GM18870 (cell line): ENCODE data around the gene XRCC4.

Experiments used
- ATAC-seq: cut with Tn5 transposase; IDR thresholded peaks from one replicate; pipeline ENCODE4 v1.9.1; 2021; ENCODE audit warnings: moderate library complexity; ENCODE audit not compliant: unreplicated experiment

XRCC4 gene

GRCh38 chr5:83371726-83372125 is 294.4 kb downstream of the XRCC4 start:
- no peak for ATAC-seq

DNA sequence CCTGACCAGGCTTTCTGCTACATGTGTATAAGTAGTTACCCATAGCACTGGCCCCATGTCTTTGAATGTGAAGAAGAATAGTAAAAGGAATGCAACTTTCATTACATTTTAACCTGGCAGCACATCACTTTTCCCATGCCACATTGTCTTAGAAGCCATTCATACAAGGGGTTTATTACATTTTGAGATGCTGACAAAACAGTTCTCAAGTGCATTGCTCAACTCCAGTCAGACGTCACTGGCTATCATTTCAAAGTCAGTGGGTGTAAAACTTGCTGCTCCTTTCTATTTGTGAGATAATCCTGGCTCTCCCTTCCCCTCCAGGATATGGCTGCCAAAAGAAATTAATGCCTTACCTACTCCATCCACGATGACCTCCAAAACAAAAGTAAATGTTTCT is 297.2 kb downstream of the XRCC4 start:
- ATAC-seq, result no peak

- ATAC-seq, result no peak
Observed at GRCh38 chr5:83375049-83375745, 297.9 kb downstream of the XRCC4 start.

DNA sequence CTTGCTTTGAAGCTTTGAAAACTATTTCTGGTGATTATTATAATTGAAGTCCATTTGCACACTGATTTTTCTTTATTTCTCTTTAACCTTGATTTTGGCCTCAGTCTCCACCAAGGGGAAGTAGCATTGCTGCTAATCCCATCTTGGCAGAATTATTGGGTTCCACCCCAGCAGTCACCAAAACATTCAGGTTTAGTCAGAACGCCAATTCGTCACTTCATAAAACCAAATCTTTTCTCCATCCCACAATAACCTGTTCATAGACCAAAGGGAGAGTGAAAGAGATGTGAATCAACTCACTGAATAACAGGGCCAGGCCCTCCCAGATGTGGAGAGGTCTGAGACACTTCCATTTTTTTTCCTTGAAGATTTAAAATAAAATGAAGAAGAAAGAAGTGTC is 299.1 kb downstream of the XRCC4 start:
- no peak for ATAC-seq

DNA sequence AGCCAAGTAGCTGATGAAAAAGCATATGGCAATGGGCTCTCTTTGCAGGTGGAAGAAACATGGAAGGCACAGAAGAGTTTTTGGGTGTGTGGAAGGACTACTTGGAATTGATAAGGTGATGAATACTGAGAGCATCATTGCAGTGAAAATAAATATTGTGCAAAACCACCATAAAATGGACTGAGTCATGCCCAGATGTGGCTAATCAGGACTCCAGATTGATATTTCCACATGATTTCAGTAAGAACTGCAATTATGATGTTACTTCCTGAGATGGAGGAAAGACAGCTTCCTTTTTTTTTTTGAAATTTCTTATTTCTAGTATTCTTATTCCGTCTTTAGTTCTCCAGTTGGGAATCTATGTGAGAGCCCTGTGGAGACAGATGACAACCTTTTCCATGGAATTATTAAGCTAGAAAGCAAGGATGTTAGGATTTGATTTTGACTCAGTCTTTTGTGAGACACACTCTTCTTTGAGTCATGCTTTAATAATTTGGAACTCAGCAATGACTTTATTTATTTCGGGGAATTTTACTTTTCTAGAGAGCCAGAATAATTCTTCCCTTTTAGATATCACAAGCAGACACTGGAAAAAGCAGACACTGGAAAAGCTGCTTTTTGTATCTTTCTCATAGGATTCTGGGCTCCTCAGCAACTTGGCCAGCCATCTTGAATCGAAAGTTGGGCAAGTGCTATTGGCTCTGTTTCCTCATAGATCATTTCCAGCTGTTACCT is 300.0 kb downstream of the XRCC4 start:
- ATAC-seq, result no peak

GRCh38 chr5:83378624-83379289 is 301.4 kb downstream of the XRCC4 start:
- ATAC-seq, result no peak

DNA sequence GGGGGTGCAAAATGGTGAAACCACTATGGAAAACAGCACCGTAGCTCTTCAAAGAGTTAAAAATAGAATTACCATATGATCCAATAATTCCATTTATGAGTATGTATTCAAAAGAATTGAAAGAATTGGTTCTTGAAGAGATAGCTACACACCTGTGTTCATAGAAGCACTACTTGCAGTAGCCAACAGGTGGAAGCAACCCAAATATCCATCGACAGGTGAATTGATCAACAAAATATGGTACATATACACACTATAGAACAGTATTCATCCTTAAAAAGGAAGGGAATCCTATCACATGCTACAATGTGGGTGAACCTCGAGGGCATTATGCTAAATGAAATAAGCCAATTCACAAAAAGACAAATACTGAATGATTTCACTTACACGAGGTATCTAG is 308.5 kb downstream of the XRCC4 start:
- no peak for ATAC-seq

DNA sequence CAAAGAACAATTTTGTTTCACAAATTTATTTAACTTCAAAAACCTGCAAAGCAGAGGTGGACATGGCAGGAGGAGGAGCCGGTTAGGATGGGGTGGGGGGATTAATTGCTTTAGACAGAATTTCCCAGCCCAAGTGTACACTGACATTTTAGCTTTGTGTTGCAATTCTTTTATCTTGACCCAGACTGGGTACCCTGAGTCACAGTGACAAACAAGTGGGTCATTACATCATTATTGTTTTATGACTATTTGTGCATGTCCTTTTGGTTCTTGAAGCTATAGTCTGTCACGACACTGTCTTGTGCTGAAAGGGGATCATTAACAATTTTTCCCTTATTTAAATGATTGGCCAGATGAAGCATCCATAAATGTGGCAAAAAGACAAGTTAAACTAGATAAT is 309.7 kb downstream of the XRCC4 start:
- ATAC-seq, result no peak

DNA sequence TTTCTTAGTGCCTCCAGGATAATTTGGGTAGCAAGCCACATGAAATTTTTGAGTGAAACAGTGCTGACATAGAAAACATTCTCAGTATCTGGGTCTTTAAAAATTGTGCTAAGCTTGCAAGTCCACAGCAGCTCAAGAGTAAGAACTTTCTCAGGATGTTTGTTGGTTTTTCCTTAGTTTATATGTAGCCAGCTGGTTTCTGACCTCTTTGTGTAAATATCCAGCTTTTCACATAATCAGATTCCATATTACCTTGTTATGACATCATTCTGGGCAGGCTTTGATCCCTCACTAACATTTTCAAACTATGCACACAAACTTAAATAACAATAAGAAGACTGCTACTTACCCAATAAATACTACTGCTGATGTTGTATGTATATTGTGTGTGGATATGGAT is 311.3 kb downstream of the XRCC4 start:
- ATAC-seq, result no peak

GRCh38 chr5:83392766-83393503 is 315.6 kb downstream of the XRCC4 start:
- no peak for ATAC-seq

DNA sequence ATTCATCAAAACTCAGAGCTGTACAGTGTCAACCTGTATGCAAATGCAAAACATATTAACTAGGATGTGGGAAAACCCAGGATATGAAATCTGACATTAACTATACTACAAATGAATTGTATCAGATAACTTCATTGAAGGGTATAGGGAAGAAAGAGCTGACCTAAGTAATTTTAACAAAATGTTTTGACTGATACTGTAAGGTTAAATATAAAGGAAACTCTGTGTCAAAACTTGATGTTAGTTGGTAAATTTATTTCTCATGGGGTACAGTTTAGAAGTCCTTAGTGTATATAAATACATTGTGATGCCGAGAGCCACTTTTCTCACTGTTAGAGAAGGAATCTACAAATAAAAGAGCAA is 316.1 kb downstream of the XRCC4 start:
- no peak for ATAC-seq

DNA sequence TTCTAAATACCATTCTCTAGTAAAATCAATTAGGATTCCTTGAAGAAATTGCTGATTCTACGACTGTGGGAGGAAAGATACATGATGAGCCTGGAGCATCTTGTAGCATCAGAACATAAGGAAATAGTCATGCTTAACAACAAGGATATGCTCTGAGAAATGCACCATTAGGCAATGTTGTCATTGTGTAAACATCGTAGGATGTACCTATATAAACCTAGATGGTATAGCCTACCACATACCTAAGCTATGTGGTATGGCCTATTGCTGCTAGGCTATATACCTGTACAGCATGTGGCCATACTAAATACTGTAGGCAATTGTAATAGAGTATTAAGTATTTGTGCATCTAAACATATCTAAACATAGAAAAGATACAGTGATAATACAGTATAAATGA is 316.8 kb downstream of the XRCC4 start:
- ATAC-seq, result no peak

GRCh38 chr5:83396662-83397061 is 319.3 kb downstream of the XRCC4 start:
- no peak for ATAC-seq

DNA sequence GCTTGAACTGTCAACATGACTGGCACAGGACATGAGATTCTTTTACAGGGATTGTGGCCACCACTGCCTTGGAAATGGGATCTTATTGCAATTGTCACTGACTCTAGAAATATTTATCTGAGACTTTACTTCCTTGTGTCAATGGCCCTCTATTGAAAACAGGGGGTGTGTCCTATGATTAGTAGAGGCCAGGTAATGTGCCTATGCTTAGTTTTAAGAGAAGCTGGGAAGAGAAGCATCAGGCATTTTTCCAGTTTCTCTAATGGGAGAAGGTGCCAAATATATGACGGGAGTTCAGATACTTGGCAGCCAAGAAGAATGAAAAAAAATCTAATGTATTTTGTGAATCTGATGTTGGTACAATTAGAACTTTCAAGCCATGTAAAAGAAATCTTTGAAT is 320.3 kb downstream of the XRCC4 start:
- no peak for ATAC-seq

- no peak for ATAC-seq
Observed at GRCh38 chr5:83400241-83400640, 322.9 kb downstream of the XRCC4 start.

- ATAC-seq, result no peak
Observed at GRCh38 chr5:83400701-83401100, 323.4 kb downstream of the XRCC4 start.

GRCh38 chr5:83401122-83401731 is 323.9 kb downstream of the XRCC4 start:
- ATAC-seq, result peak; percentile 55

DNA sequence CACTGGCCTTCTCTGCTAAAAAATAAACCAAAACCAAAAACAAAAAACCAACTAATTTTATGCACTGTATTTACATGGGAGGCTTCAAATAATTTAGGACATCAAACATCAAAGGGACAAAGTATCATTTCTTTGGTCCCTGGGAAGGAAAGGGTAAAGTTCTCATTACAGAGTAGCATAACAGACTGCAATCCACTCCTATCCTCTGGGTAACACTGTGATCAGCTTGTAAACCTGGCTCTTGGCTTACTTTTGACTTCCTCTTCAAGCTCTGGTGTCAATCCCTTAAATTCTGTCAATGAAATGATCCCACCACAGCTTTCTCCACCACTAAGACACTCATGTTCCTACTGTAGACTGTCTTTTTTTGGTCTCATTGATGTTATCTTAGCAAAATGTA is 324.4 kb downstream of the XRCC4 start:
- no peak for ATAC-seq
